IMR-90 (cell line): ENCODE measurements around the gene KDELR3. TPM values are rescaled to one million over a fixed set of nuclear protein-coding genes. Genes with fewer than 3 reads are reported as not detected.

ENCODE experiments used
- ATAC-seq: fragments of 200-7000 bp; cut with Tn5 transposase; 2 replicates; pipeline ENCODE4 v1.9.1; 2020; ENCODE audit warnings: low read depth, mild to moderate bottlenecking, moderate library complexity
- BruUV-seq: library from RNA; stranded (reverse); fragments of 400-500 nt; replicated peaks from 2 replicates; lab custom pipeline; 2021; lab: Mats Ljungman, UMichigan
- CTCF ChIA-PET: fragments of 300-600 bp; formaldehyde crosslinking; extraction: SDS; loops from one replicate; lab custom pipeline; 2021; ENCODE audit warnings: antibody characterized with exemption; lab: Yijun Ruan, JAX
- POLR2A ChIA-PET: fragments of 300-600 bp; sonication (Branson Sonifier 250); formaldehyde crosslinking; loops from one replicate; lab custom pipeline; 2022; ENCODE audit warnings: antibody characterized with exemption; ENCODE audit not compliant: unreplicated experiment; lab: Charles Lee
- DNase-seq: peaks from one replicate; pipeline ENCODE4 v3.0.0; 2013
- H2AFZ ChIP-seq: replicated peaks from 2 replicates; pipeline ENCODE3; 2013; ENCODE audit warnings: low read length, mild to moderate bottlenecking; ENCODE audit not compliant: poor library complexity
- H2AK5ac ChIP-seq: 2 replicates; pipeline ENCODE4 v1.6.1; 2013; ENCODE audit warnings: low read depth, low read length, inconsistent platforms
- H2AK9ac ChIP-seq: replicated peaks from 2 replicates; pipeline ENCODE3; 2013; ENCODE audit warnings: mild to moderate bottlenecking, low read depth, low read length, moderate library complexity; ENCODE audit not compliant: poor library complexity
- H2BK120ac ChIP-seq: 2 replicates; pipeline ENCODE4 v1.6.1; 2013; ENCODE audit warnings: low read depth, low read length, inconsistent platforms
- H2BK15ac ChIP-seq: 3 replicates; pipeline ENCODE4 v1.6.1; 2013; ENCODE audit warnings: low read depth, low read length, inconsistent platforms
- H2BK20ac ChIP-seq: 2 replicates; pipeline ENCODE4 v1.6.1; 2013; ENCODE audit warnings: low read depth, mild to moderate bottlenecking, inconsistent platforms, low read length, moderate library complexity
- H2BK5ac ChIP-seq: 2 replicates; pipeline ENCODE4 v1.6.1; 2013; ENCODE audit warnings: mild to moderate bottlenecking, low read depth, low read length, inconsistent platforms; ENCODE audit not compliant: poor library complexity, severe bottlenecking
- H3K14ac ChIP-seq: replicated peaks from 2 replicates; pipeline ENCODE4 v1.6.1; 2013; ENCODE audit warnings: low read depth, low read length, inconsistent platforms
- H3K18ac ChIP-seq: 2 replicates; pipeline ENCODE4 v1.6.1; 2013; ENCODE audit warnings: low read depth, low read length, control low read depth
- H3K23ac ChIP-seq: 2 replicates; pipeline ENCODE4 v1.6.1; 2013; ENCODE audit warnings: low read depth, low read length, inconsistent platforms
- H3K27ac ChIP-seq: 2 replicates; pipeline ENCODE4 v1.5.1; 2013; ENCODE audit warnings: mild to moderate bottlenecking, control low read depth, low read length; ENCODE audit not compliant: insufficient read depth
- H3K27me3 ChIP-seq: 2 replicates; pipeline ENCODE4 v1.6.1; 2013; ENCODE audit warnings: low read length; ENCODE audit not compliant: control insufficient read depth, insufficient read depth
- H3K36me3 ChIP-seq: 2 replicates; pipeline ENCODE4 v1.6.1; 2013; ENCODE audit warnings: low read length, mixed read lengths; ENCODE audit not compliant: control insufficient read depth, insufficient read depth
- H3K4ac ChIP-seq: 2 replicates; pipeline ENCODE4 v1.6.1; 2013; ENCODE audit warnings: low read depth, low read length, inconsistent platforms
- H3K4me1 ChIP-seq: 2 replicates; pipeline ENCODE4 v1.6.1; 2013; ENCODE audit warnings: low read length, mixed read lengths; ENCODE audit not compliant: control insufficient read depth, insufficient read depth
- H3K4me2 ChIP-seq: 2 replicates; pipeline ENCODE4 v1.6.1; 2013; ENCODE audit warnings: low read depth, mild to moderate bottlenecking, control low read depth, low read length, moderate library complexity
- H3K4me3 ChIP-seq: 2 replicates; pipeline ENCODE4 v1.5.1; 2013; ENCODE audit warnings: low read depth, mild to moderate bottlenecking, control low read depth, low read length, moderate library complexity; ENCODE audit not compliant: insufficient read depth
- H3K56ac ChIP-seq: 2 replicates; pipeline ENCODE4 v1.6.1; 2013; ENCODE audit warnings: low read length, inconsistent platforms; ENCODE audit not compliant: insufficient read depth; ENCODE audit errors: extremely low read depth
- H3K79me1 ChIP-seq, 2 experiments: 2 replicates each; pipeline ENCODE4 v1.6.1; 2013; ENCODE audit warnings: low read length in 2 of 2, inconsistent platforms in 1 of 2, low read depth in 1 of 2
- H3K9ac ChIP-seq: 2 replicates; pipeline ENCODE4 v1.6.1; 2013; ENCODE audit warnings: low read depth, low read length, control low read depth
- H3K9me1 ChIP-seq: 2 replicates; pipeline ENCODE4 v1.6.1; 2013; ENCODE audit warnings: low read length, inconsistent platforms; ENCODE audit not compliant: insufficient read depth
- H3K9me3 ChIP-seq: 2 replicates; pipeline ENCODE4 v1.6.1; 2013; ENCODE audit warnings: low read length; ENCODE audit not compliant: control insufficient read depth, insufficient read depth
- H4K20me1 ChIP-seq: 2 replicates; pipeline ENCODE4 v1.6.1; 2013; ENCODE audit warnings: low read length, inconsistent platforms; ENCODE audit not compliant: insufficient read depth
- H4K5ac ChIP-seq: 2 replicates; pipeline ENCODE4 v1.6.1; 2013; ENCODE audit warnings: mild to moderate bottlenecking, low read depth, low read length, control low read depth
- H4K8ac ChIP-seq, 2 experiments: 2 replicates each; pipeline ENCODE4 v1.6.1; 2013; ENCODE audit warnings: low read depth in 2 of 2, low read length in 2 of 2, control low read depth in 1 of 2, inconsistent platforms in 1 of 2
- H4K91ac ChIP-seq: 2 replicates; pipeline ENCODE4 v1.6.1; 2013; ENCODE audit warnings: low read depth, low read length, inconsistent platforms; ENCODE audit not compliant: insufficient read depth
- CEBPB ChIP-seq: IDR thresholded peaks from 2 replicates; pipeline ENCODE4 v1.6.1; 2012; ENCODE audit warnings: low read depth, low read length, improper control_type of control experiment
- CHD1 ChIP-seq: IDR thresholded peaks from 2 replicates; pipeline ENCODE4 v1.6.1; 2012; ENCODE audit warnings: low read depth, low read length, improper control_type of control experiment
- NFE2L2 ChIP-seq: fragments of 150-350 bp; IDR thresholded peaks from 2 replicates; pipeline ENCODE4 v1.6.1; 2016; ENCODE audit warnings: low read depth, mild to moderate bottlenecking, low read length
- RAD21 ChIP-seq: IDR thresholded peaks from 2 replicates; pipeline ENCODE4 v1.6.1; 2012; ENCODE audit warnings: low read length, improper control_type of control experiment
- RCOR1 ChIP-seq: IDR thresholded peaks from 2 replicates; pipeline ENCODE4 v1.6.1; 2012; ENCODE audit warnings: mild to moderate bottlenecking, low read length, improper control_type of control experiment; ENCODE audit not compliant: insufficient replicate concordance
- RFX5 ChIP-seq: IDR thresholded peaks from 2 replicates; pipeline ENCODE4 v1.8.0; 2012; ENCODE audit warnings: low read depth, mild to moderate bottlenecking, low read length, moderate library complexity
- WGBS, 2 experiments: methylation state at CpG; one replicate each; pipeline versions ENCODE4 v1.1.5 to v1.1.7; 2013; ENCODE audit warnings: missing lambda C conversion rate in 2 of 2; ENCODE audit not compliant: insufficient read length in 1 of 2; ENCODE audit errors: extremely low coverage in 2 of 2; 5-methylcytosine and 5-hydroxymethylcytosine counted together
- dilution Hi-C: fragments of 300-500 bp; cut with HindIII; formaldehyde crosslinking; loops from one replicate; pipeline ENCODE4 v1.14.3; 2018; ENCODE audit warnings: low sequenced_read_pairs; ENCODE audit not compliant: unreplicated experiment
- in situ Hi-C: fragments of 300-500 bp; cut with MboI; formaldehyde crosslinking; loops from 3 replicates; pipeline ENCODE4 v1.14.3; 2019; ENCODE audit warnings: low sequenced_read_pairs, inconsistent platforms, mixed read lengths
- intact Hi-C: fragments of 100-400 bp; cut with micrococcal nuclease; formaldehyde crosslinking; loops from 2 replicates; pipeline ENCODE4 v1.10.0; 2022
- polyA plus RNA-seq, 3 experiments: library from polyadenylated mRNA; depleted of rRNA; stranded (reverse); fragments of >200 nt; gene quantifications; 2 replicates each; pipeline ENCODE4 v1.2.3, GENCODE V29; 2012; ENCODE audit warnings: low replicate concordance in 1 of 3
- total RNA-seq: library from RNA; depleted of rRNA; stranded (reverse); fragments of >200 nt; gene quantifications from 2 replicates; pipeline ENCODE4 v1.2.3, GENCODE V29; 2012
- TF ChIP-seq, protein P1 (sequence below): fragments of 150-350 bp; IDR thresholded peaks from 2 replicates; pipeline ENCODE4 v1.6.1; 2017; ENCODE audit warnings: mild to moderate bottlenecking, antibody characterized with exemption, low read length, low read depth

The KDELR3 gene
- total and polyA plus RNA-seq, 2 of the 4 experiments (the other 2 are of a cell fraction), result 129 to 224 TPM

DNA sequence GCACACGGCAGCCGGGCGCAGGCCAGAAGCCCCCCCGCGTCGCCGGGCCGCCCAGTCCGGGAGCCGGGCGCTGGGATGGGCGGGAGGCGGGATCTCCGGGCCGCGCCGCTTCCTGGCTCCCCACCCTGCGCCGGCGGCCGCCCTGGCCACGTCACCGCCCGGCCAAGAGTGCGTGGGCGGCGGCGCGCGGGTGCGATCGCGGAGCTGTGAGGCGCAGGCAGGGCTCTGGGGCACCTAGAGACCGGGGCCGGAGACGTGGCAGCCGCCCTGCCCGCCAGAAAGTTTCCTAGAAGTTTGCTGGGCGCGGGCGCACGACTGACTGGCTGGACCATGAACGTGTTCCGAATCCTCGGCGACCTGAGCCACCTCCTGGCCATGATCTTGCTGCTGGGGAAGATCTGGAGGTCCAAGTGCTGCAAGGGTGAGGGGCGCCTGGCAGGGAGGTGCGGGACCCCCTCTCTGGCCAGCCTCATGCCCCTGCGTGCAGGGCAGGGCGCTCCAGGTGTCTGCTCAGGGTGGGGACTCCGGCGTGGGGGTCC is at the start of gene KDELR3 (continued):
- TF ChIP-seq, protein P1, sequence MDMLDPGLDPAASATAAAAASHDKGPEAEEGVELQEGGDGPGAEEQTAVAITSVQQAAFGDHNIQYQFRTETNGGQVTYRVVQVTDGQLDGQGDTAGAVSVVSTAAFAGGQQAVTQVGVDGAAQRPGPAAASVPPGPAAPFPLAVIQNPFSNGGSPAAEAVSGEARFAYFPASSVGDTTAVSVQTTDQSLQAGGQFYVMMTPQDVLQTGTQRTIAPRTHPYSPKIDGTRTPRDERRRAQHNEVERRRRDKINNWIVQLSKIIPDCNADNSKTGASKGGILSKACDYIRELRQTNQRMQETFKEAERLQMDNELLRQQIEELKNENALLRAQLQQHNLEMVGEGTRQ, result no peak
- no peak for TF ChIP-seq RFX5
- no peak for TF ChIP-seq CEBPB
- TF ChIP-seq NFE2L2, result no peak
- no peak for TF ChIP-seq RAD21

GRCh38 chr22:38418589-38418988 is 49.3 kb upstream of the KDELR3 start:
- no peaks in the 10 kb centered on the region for H3K36me3 ChIP-seq
- TF ChIP-seq CHD1 (no peak), RCOR1 (no peak)
- peaks cover 24% of the 10 kb centered on the region; the same call in 1 of the 2 replicates for H3K27me3 ChIP-seq
- H4K20me1 ChIP-seq, result no peaks in the 10 kb centered on the region; the same call in 1 of the 2 replicates
- WGBS, 2 experiments, result 76% methylated on average over 4 of the region's 14 CpGs; no CpG with 5 or more reads in 1 of the 2 experiments
- H3K4ac ChIP-seq, result no peak overlapping the region
- BruUV-seq, result no TSS peak
- H2BK5ac ChIP-seq, result no peak overlapping the region
- H2BK120ac ChIP-seq, result no peak overlapping the region
- ChIA-PET CTCF (no interaction called here), POLR2A (no interaction called here)
- no peak overlapping the region for H3K18ac ChIP-seq
- H3K9me3 ChIP-seq, result no peaks in the 10 kb centered on the region
- no peak overlapping the region for H2BK15ac ChIP-seq
- no peak overlapping the region for H2AFZ ChIP-seq
- H3K56ac ChIP-seq, result no peak overlapping the region
- H3K9me1 ChIP-seq, result no peaks in the 10 kb centered on the region
- H3K4me3 ChIP-seq, result no peak overlapping the region
- no peak overlapping the region for H2AK5ac ChIP-seq
- in situ Hi-C loops (no loop called here), intact Hi-C loops (loop anchor here (10.0 kb wide), 1 partner anchor 156 kb away; the partner anchor contains the start of gene DMC1), dilution Hi-C loops (no loop called here)
- H3K23ac ChIP-seq, result no peak overlapping the region
- DNase-seq, result no peak
- H3K14ac ChIP-seq, result no peak overlapping the region
- no peak overlapping the region for H3K9ac ChIP-seq
- no peak for ATAC-seq
- H2AK9ac ChIP-seq, result no peak overlapping the region
- H4K91ac ChIP-seq, result no peak overlapping the region
- no peaks in the 10 kb centered on the region for H3K79me1 ChIP-seq
- no peaks in the 10 kb centered on the region for H3K4me1 ChIP-seq
- no peak overlapping the region for H2BK20ac ChIP-seq
- H4K5ac ChIP-seq, result no peak overlapping the region
- H3K27ac ChIP-seq, result no peak overlapping the region
- H4K8ac ChIP-seq, result no peak overlapping the region
- no peak overlapping the region for H3K4me2 ChIP-seq
